SK-N-SH (cell line): ENCODE data around the gene CENPX. TPM values are rescaled to one million over a fixed set of nuclear protein-coding genes. Genes with fewer than 3 reads are reported as not detected.

Source experiments
- CTCF ChIA-PET: fragments of 300-600, 350-600 bp; formaldehyde crosslinking; extraction: SDS; loops from one replicate; lab custom pipeline; 2021; lab: Yijun Ruan, JAX
- POLR2A ChIA-PET: fragments of 350-600 bp; sonication (Branson Sonifier 250); formaldehyde crosslinking; extraction: SDS; loops from one replicate; lab custom pipeline; 2020; ENCODE audit warnings: antibody characterized with exemption, inconsistent platforms; lab: Yijun Ruan, JAX
- DNase-seq: peaks from one replicate; pipeline ENCODE4 v3.0.0; 2012
- H2AFZ ChIP-seq: fragments of 200-600 bp; sonication (generic); 2 replicates; pipeline ENCODE4 v1.8.1; 2016; ENCODE audit warnings: antibody characterized with exemption, mild to moderate bottlenecking, low read depth
- H3F3A ChIP-seq: fragments of 200-600 bp; sonication (generic); replicated peaks from 2 replicates; pipeline ENCODE3; 2016; ENCODE audit warnings: antibody characterized with exemption, mild to moderate bottlenecking; ENCODE audit not compliant: insufficient read depth
- H3K27ac ChIP-seq, 2 experiments: fragments of 200-500 bp in 1 of 2; fragments of 200-600 bp in 1 of 2; sonication (Bioruptor generic) in 1 of 2; sonication (generic), shearing (Covaris generic) in 1 of 2; 2 replicates each; pipeline versions ENCODE4 v1.5.1 to v1.6.1; 2014 to 2016; ENCODE audit warnings: low read depth in 2 of 2, inconsistent platforms in 1 of 2, low read length in 1 of 2, mild to moderate bottlenecking in 1 of 2, mixed read lengths in 1 of 2
- H3K27me3 ChIP-seq: fragments of 200-600 bp; sonication (generic), shearing (Covaris generic); 2 replicates; pipeline ENCODE4 v1.6.1; 2016; ENCODE audit warnings: mixed run types; ENCODE audit not compliant: insufficient read depth
- H3K36me3 ChIP-seq, 2 experiments: fragments of 200-500 bp in 1 of 2; fragments of 200-600 bp in 1 of 2; sonication (Bioruptor generic) in 1 of 2; sonication (generic) in 1 of 2; replicated peaks in 1 of 2; 2 replicates each; pipeline versions ENCODE3 to v1.5.1; 2014 to 2016; ENCODE audit warnings: low read length in 1 of 2, mild to moderate bottlenecking in 1 of 2; ENCODE audit not compliant: insufficient read depth in 2 of 2, control insufficient read depth in 1 of 2
- H3K4me1 ChIP-seq, 2 experiments: fragments of 200-500 bp in 1 of 2; fragments of 200-600 bp in 1 of 2; sonication (Bioruptor generic) in 1 of 2; sonication (generic), shearing (Covaris generic) in 1 of 2; 2 replicates each; pipeline versions ENCODE4 v1.5.1 to v1.6.1; 2014 to 2016; ENCODE audit warnings: low read depth in 1 of 2, low read length in 1 of 2, mixed run types in 1 of 2; ENCODE audit not compliant: insufficient read depth in 2 of 2, control insufficient read depth in 1 of 2
- H3K4me2 ChIP-seq: fragments of 200-600 bp; sonication (generic), shearing (Covaris generic); 2 replicates; pipeline ENCODE4 v1.6.1; 2017; ENCODE audit warnings: mixed run types
- H3K4me3 ChIP-seq, 2 experiments: fragments of 200-500 bp in 1 of 2; fragments of 200-600 bp in 1 of 2; sonication (Bioruptor generic) in 1 of 2; sonication (generic), shearing (Covaris generic) in 1 of 2; 2 replicates each; pipeline versions ENCODE4 v1.5.1 to v1.8.1; 2014 to 2016; ENCODE audit warnings: low read depth in 2 of 2, inconsistent platforms in 1 of 2, low read length in 1 of 2, mild to moderate bottlenecking in 1 of 2, mixed read lengths in 1 of 2, moderate library complexity in 1 of 2
- H3K79me2 ChIP-seq: fragments of 200-600 bp; sonication (generic); 2 replicates; pipeline ENCODE4 v1.8.1; 2017; ENCODE audit warnings: mild to moderate bottlenecking; ENCODE audit not compliant: insufficient read depth
- H3K9ac ChIP-seq: fragments of 200-600 bp; sonication (generic); 2 replicates; pipeline ENCODE4 v1.6.1; 2017; ENCODE audit warnings: mixed run types
- H3K9me2 ChIP-seq: fragments of 200-600 bp; sonication (generic); 2 replicates; pipeline ENCODE4 v1.6.1; 2017; ENCODE audit warnings: mixed run types
- H3K9me3 ChIP-seq: fragments of 200-600 bp; sonication (generic); 2 replicates; pipeline ENCODE4 v1.6.1; 2017; ENCODE audit warnings: mixed run types, mild to moderate bottlenecking, moderate library complexity
- H4K20me1 ChIP-seq: fragments of 200-600 bp; sonication (generic); 2 replicates; pipeline ENCODE4 v1.6.1; 2017; ENCODE audit warnings: mild to moderate bottlenecking, mixed run types; ENCODE audit not compliant: insufficient read depth
- CHD2 ChIP-seq: fragments of 150-350 bp; IDR thresholded peaks from 2 replicates; pipeline ENCODE4 v1.6.1; 2018; ENCODE audit warnings: low read length; ENCODE audit not compliant: partially characterized antibody
- EZH2phosphoT487 ChIP-seq: fragments of 200-600 bp; sonication (generic); IDR thresholded peaks from 2 replicates; pipeline ENCODE4 v1.6.1; 2017; ENCODE audit warnings: low read depth, mixed run types, mild to moderate bottlenecking, antibody characterized with exemption, moderate library complexity, borderline replicate concordance
- FOSL2 ChIP-seq: IDR thresholded peaks from 2 replicates; pipeline ENCODE4 v1.4.0; 2012; ENCODE audit warnings: low read depth, mild to moderate bottlenecking, moderate library complexity, borderline replicate concordance
- FOXJ3 ChIP-seq: sonication (generic); formaldehyde crosslinking; IDR thresholded peaks from 2 replicates; pipeline ENCODE4 v1.5.1; 2020; ENCODE audit warnings: mild to moderate bottlenecking, missing genetic modification reagents
- POLR2AphosphoS5 ChIP-seq: IDR thresholded peaks from 2 replicates; pipeline ENCODE4 v1.6.1; 2012; ENCODE audit warnings: low read depth, low read length
- RXRA ChIP-seq: IDR thresholded peaks from 2 replicates; pipeline ENCODE4 v1.4.0; 2012; ENCODE audit warnings: low read depth, mild to moderate bottlenecking, borderline replicate concordance
- SIN3A ChIP-seq: IDR thresholded peaks from 2 replicates; pipeline ENCODE4 v1.6.1; 2012; ENCODE audit warnings: low read depth, mild to moderate bottlenecking, low read length, moderate library complexity, borderline replicate concordance
- TCF12 ChIP-seq: IDR thresholded peaks from 2 replicates; pipeline ENCODE4 v1.4.0; 2012
- TEAD4 ChIP-seq: IDR thresholded peaks from 2 replicates; pipeline ENCODE4 v1.4.0; 2012; ENCODE audit warnings: mild to moderate bottlenecking, borderline replicate concordance; ENCODE audit not compliant: insufficient read depth
- WGBS: methylation state at CpG from one replicate; pipeline ENCODE4 v1.1.6; 2017; ENCODE audit warnings: low lambda C conversion rate; 5-methylcytosine and 5-hydroxymethylcytosine counted together
- polyA plus RNA-seq, 3 experiments: library from polyadenylated mRNA; depleted of rRNA; stranded (reverse); fragments of >200 nt; gene quantifications; 2 replicates each; pipeline ENCODE4 v1.2.3, GENCODE V29; 2012
- TF ChIP-seq, protein P1 (sequence below): IDR thresholded peaks from 2 replicates; pipeline ENCODE4 v1.4.0; 2012; ENCODE audit warnings: low read depth
- TF ChIP-seq, protein P2 (sequence below): IDR thresholded peaks from 2 replicates; pipeline ENCODE4; 2012
- TF ChIP-seq, protein P3 (sequence below): IDR thresholded peaks from 2 replicates; pipeline ENCODE4 v1.4.0; 2012; ENCODE audit warnings: low read depth, borderline replicate concordance
- TF ChIP-seq, protein P4 (sequence below): fragments of 150-350 bp; IDR thresholded peaks from 2 replicates; pipeline ENCODE4 v1.6.1; 2016; ENCODE audit warnings: mild to moderate bottlenecking, low read depth, low read length
- TF ChIP-seq, protein P5 (sequence below): IDR thresholded peaks from 2 replicates; pipeline ENCODE4 v1.4.0; 2012; ENCODE audit warnings: low read depth, borderline replicate concordance

CENPX gene
- polyA plus RNA-seq, 1 of the 3 experiments (the other 2 are of a cell fraction), result 255 TPM

DNA sequence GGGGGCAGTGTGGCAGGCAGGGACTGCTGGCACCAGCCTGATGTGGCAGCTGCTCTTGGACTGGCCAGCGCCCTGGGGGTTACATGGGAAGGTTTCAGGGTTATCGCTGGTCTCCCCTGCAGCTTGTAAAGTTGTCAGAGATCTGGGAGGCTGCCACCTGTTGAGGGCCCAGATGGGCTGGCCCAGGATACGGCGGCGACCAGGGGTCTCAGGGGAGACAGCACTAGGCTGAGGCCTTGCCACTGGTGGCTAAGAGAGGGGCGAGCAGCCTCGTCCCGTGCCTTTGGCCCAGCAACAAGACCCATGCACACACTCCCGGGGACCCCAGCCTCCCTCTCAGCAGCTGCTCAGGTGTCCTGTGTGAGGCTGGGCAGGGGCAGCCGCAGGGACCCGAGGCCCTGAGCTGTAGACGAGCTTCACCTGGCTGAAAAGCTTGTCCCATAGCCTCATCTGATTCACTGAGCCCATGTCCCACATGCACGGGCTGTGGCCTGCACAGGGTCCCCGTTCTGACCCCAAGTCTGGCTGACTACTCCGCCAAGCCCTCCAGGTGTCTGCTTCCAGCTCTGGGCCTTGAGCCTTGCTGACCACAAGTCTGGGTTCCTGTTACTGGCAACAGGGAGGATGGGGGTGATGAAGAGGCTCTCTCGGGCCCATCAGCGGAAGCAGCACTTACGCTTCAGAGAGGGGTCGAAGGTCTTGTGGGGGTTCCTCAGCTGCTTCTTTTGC is 36.8 kb upstream of the CENPX start:
- Histone ChIP-seq H4K20me1 (no peaks in the 10 kb centered on the region), H3K9me3 (no peaks in the 10 kb centered on the region), H3K27ac (peak overlapping the region in 1 of 2 experiments; percentile 39; a peak in 1 of 4 replicates), H3K4me1 (peaks cover 2 to 14% of the 10 kb centered on the region in 2 experiments; a peak in 1 of 4 replicates), H3F3A (peaks cover 38% of the 10 kb centered on the region), H3K27me3 (no peaks in the 10 kb centered on the region), H3K9ac (no peak overlapping the region), H3K4me2 (no peak overlapping the region), H3K4me3 (no peak overlapping the region), H3K36me3 (peaks cover 33 to 96% of the 10 kb centered on the region in 2 experiments), H3K79me2 (peaks cover 17% of the 10 kb centered on the region; the same call in 1 of the 2 replicates), H3K9me2 (no peaks in the 10 kb centered on the region), H2AFZ (no peak overlapping the region)
- DNase-seq, result no peak
- ChIA-PET CTCF (interaction anchor here (1.2 to 8.0 kb wide), 6 partner anchors 22 to 99 kb away, joined by 4 to 47 read pairs (median 8); partner anchors contain the start of genes DCXR and RAC3), POLR2A (interaction anchor here (0.6 to 2.2 kb wide), 10 partner anchors 11 to 205 kb away, joined by 3 to 7 read pairs (median 4); partner anchors contain the start of genes DCXR and RAC3)
- WGBS, result 92% methylated on average over 11 of the region's 19 CpGs
- no peak for TF ChIP-seq TCF12
- TF ChIP-seq, protein P1, sequence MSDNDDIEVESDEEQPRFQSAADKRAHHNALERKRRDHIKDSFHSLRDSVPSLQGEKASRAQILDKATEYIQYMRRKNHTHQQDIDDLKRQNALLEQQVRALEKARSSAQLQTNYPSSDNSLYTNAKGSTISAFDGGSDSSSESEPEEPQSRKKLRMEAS, result no peak
- TF ChIP-seq, protein P2, sequence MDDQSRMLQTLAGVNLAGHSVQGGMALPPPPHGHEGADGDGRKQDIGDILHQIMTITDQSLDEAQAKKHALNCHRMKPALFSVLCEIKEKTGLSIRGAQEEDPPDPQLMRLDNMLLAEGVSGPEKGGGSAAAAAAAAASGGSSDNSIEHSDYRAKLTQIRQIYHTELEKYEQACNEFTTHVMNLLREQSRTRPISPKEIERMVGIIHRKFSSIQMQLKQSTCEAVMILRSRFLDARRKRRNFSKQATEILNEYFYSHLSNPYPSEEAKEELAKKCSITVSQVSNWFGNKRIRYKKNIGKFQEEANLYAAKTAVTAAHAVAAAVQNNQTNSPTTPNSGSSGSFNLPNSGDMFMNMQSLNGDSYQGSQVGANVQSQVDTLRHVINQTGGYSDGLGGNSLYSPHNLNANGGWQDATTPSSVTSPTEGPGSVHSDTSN, result peak; percentile 27; the same call in 1 of the 2 replicates
- TF ChIP-seq, protein P3, sequence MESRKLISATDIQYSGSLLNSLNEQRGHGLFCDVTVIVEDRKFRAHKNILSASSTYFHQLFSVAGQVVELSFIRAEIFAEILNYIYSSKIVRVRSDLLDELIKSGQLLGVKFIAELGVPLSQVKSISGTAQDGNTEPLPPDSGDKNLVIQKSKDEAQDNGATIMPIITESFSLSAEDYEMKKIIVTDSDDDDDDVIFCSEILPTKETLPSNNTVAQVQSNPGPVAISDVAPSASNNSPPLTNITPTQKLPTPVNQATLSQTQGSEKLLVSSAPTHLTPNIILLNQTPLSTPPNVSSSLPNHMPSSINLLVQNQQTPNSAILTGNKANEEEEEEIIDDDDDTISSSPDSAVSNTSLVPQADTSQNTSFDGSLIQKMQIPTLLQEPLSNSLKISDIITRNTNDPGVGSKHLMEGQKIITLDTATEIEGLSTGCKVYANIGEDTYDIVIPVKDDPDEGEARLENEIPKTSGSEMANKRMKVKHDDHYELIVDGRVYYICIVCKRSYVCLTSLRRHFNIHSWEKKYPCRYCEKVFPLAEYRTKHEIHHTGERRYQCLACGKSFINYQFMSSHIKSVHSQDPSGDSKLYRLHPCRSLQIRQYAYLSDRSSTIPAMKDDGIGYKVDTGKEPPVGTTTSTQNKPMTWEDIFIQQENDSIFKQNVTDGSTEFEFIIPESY, result no peak
- TF ChIP-seq RXRA, result no peak
- no peak for TF ChIP-seq EZH2phosphoT487
- TF ChIP-seq CHD2, result no peak

DNA sequence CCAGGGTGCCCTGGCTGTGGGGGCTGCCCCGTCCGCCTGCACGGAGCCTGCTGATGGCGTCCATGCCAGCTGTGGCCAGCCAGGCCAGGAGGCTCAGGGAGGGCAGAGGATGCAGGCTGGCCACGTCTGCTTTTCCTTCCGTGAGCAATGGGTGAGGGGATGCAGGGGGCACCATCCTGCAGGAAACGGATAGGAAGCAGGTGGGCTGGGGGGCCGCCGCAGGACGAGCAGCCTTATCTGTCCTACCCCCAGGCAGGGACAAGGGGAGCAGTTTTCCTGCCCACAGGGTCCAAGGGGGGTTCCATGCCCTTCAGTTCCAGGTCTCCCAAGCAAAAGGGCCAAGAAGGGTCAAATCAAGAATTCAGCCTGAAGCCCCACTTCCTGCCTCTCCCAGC is 36.2 kb upstream of the CENPX start:
- DNase-seq, result no peak
- no peak for TF ChIP-seq SIN3A
- TF ChIP-seq TEAD4, result no peak
- no peak for TF ChIP-seq CHD2
- peak; percentile 22 for TF ChIP-seq POLR2AphosphoS5
- TF ChIP-seq FOSL2, result no peak
- no peak for TF ChIP-seq FOXJ3 (CRISPR knock-in tag)
- TF ChIP-seq, protein P4, sequence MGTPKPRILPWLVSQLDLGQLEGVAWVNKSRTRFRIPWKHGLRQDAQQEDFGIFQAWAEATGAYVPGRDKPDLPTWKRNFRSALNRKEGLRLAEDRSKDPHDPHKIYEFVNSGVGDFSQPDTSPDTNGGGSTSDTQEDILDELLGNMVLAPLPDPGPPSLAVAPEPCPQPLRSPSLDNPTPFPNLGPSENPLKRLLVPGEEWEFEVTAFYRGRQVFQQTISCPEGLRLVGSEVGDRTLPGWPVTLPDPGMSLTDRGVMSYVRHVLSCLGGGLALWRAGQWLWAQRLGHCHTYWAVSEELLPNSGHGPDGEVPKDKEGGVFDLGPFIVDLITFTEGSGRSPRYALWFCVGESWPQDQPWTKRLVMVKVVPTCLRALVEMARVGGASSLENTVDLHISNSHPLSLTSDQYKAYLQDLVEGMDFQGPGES, result no peak
- TF ChIP-seq, protein P5, sequence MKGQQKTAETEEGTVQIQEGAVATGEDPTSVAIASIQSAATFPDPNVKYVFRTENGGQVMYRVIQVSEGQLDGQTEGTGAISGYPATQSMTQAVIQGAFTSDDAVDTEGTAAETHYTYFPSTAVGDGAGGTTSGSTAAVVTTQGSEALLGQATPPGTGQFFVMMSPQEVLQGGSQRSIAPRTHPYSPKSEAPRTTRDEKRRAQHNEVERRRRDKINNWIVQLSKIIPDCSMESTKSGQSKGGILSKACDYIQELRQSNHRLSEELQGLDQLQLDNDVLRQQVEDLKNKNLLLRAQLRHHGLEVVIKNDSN, result no peak
- H3K4me2 ChIP-seq, result no peak overlapping the region
- H3K36me3 ChIP-seq, result peaks cover 39 to 98% of the 10 kb centered on the region in 2 experiments
- peaks cover 33% of the 10 kb centered on the region for H3F3A ChIP-seq
- H3K9me3 ChIP-seq, result no peaks in the 10 kb centered on the region
- no peaks in the 10 kb centered on the region for H3K27me3 ChIP-seq
- no peak overlapping the region for H3K9ac ChIP-seq
- no peak overlapping the region for H2AFZ ChIP-seq
- ChIA-PET CTCF (interaction anchor here (1.2 to 8.0 kb wide), 7 partner anchors 21 to 99 kb away, joined by 4 to 47 read pairs (median 7); partner anchors contain the start of genes DCXR and RAC3), POLR2A (interaction anchor here (0.6 to 1.3 kb wide), 8 partner anchors 18 to 212 kb away, joined by 3 to 4 read pairs (median 3); partner anchors contain the start of genes DCXR and RAC3)
- WGBS, result 96% methylated on average over 10 of the region's 10 CpGs
- H3K4me3 ChIP-seq, result no peak overlapping the region
- no peaks in the 10 kb centered on the region for H3K9me2 ChIP-seq
- H4K20me1 ChIP-seq, result no peaks in the 10 kb centered on the region
- H3K79me2 ChIP-seq, result peaks cover 17% of the 10 kb centered on the region; the same call in 1 of the 2 replicates
- H3K27ac ChIP-seq, result peak overlapping the region in 1 of 2 experiments; percentile 48; a peak in 1 of 4 replicates
- peaks cover 0 to 8% of the 10 kb centered on the region in 2 experiments; a peak in 1 of 4 replicates for H3K4me1 ChIP-seq
